Glomerular visceral epithelial cell (primary cell): ENCODE results near the gene RESF1.

Experiments
- DNase-seq: peaks from one replicate; pipeline ENCODE4 v3.0.0-alpha.2; 2016; ENCODE audit errors: extremely low spot score

Gene RESF1

GRCh38 chr12:31958569-31959160 is 550 bp upstream of the RESF1 start:
- peak; percentile 7 for DNase-seq

- DNase-seq: peak; percentile 54
Observed at GRCh38 chr12:31959701-31960391, 631 bp downstream of the RESF1 start.

GRCh38 chr12:31961137-31961536 is 1.9 kb downstream of the RESF1 start:
- DNase-seq: peak; percentile 43

- no peak for DNase-seq
Observed at GRCh38 chr12:31962076-31962475, 2.9 kb downstream of the RESF1 start.

- DNase-seq: no peak
Observed at GRCh38 chr12:31964280-31964679, 5.1 kb downstream of the RESF1 start.

GRCh38 chr12:31965090-31965489 is 5.9 kb downstream of the RESF1 start:
- no peak for DNase-seq

- DNase-seq: no peak
Observed at GRCh38 chr12:31966558-31967205, 7.5 kb downstream of the RESF1 start.

GRCh38 chr12:31967539-31967938 is 8.3 kb downstream of the RESF1 start:
- no peak for DNase-seq

- peak; percentile 20 for DNase-seq
Observed at GRCh38 chr12:31970199-31970598, 11.0 kb downstream of the RESF1 start.

GRCh38 chr12:31973818-31974217 is 14.6 kb downstream of the RESF1 start:
- DNase-seq: no peak

- no peak for DNase-seq
Observed at GRCh38 chr12:31974673-31975072, 15.5 kb downstream of the RESF1 start.

GRCh38 chr12:31984806-31985591 is 25.8 kb downstream of the RESF1 start:
- no peak for DNase-seq

- DNase-seq: no peak
Observed at GRCh38 chr12:31985832-31986231, 26.6 kb downstream of the RESF1 start.

- DNase-seq: peak; percentile 19
Observed at GRCh38 chr12:31989571-31990362, 30.6 kb downstream of the RESF1 start.

- DNase-seq: no peak
Observed at GRCh38 chr12:31991146-31991545, 31.9 kb downstream of the RESF1 start.

- no peak for DNase-seq
Observed at GRCh38 chr12:31991815-31992214, 32.6 kb downstream of the RESF1 start.

GRCh38 chr12:31999692-32000091 is 40.5 kb downstream of the RESF1 start:
- DNase-seq: no peak

GRCh38 chr12:32000373-32001005 is 41.3 kb downstream of the RESF1 start:
- DNase-seq: no peak

- no peak for DNase-seq
Observed at GRCh38 chr12:32002848-32003493, 43.8 kb downstream of the RESF1 start.

GRCh38 chr12:32003654-32004053 is 44.4 kb downstream of the RESF1 start:
- no peak for DNase-seq
